Superior temporal gyrus (tissue), 1 donor: ENCODE measurements around the gene NOC4L.
A peak's percentile ranks its signal among the peaks of the same experiment; 100 is the strongest.
"Not testable (repeated sequence)": the region's sequence is repeated elsewhere in the genome, so short reads cannot be mapped to it uniquely, and the experiment has no call there.

Source experiments
- DNase-seq: peaks from one replicate; pipeline ENCODE4 v3.0.0-alpha.2; 2016; ENCODE audit errors: extremely low spot score

NOC4L gene

GRCh38 chr12:132181570-132182200 lies 37.4 kb downstream of the NOC4L start:
- no peak for DNase-seq

- DNase-seq: no peak
Measured at GRCh38 chr12:132182206-132182710, 38.0 kb downstream of the NOC4L start.

- peak; percentile 25 for DNase-seq
Measured at GRCh38 chr12:132182711-132183365, 38.6 kb downstream of the NOC4L start.

GRCh38 chr12:132185705-132186104 lies 41.4 kb downstream of the NOC4L start:
- no peak for DNase-seq

GRCh38 chr12:132186208-132186856 lies 42.1 kb downstream of the NOC4L start:
- DNase-seq: no peak

- DNase-seq: no peak
Measured at GRCh38 chr12:132186857-132187620, 42.8 kb downstream of the NOC4L start.

- no peak for DNase-seq
Measured at GRCh38 chr12:132187646-132188450, 43.6 kb downstream of the NOC4L start.

- no peak for DNase-seq
Measured at GRCh38 chr12:132188451-132188901, 44.2 kb downstream of the NOC4L start.

GRCh38 chr12:132188916-132189325 lies 44.7 kb downstream of the NOC4L start:
- no peak for DNase-seq

GRCh38 chr12:132189378-132190011 lies 45.2 kb downstream of the NOC4L start:
- peak; percentile 42 for DNase-seq

- DNase-seq: no peak
Measured at GRCh38 chr12:132190012-132190755, 45.9 kb downstream of the NOC4L start.

- no peak for DNase-seq
Measured at GRCh38 chr12:132190834-132191500, 46.7 kb downstream of the NOC4L start.

- DNase-seq: no peak
Measured at GRCh38 chr12:132191715-132192553, 47.7 kb downstream of the NOC4L start.

- no peak for DNase-seq
Measured at GRCh38 chr12:132194056-132194455, 49.8 kb downstream of the NOC4L start.

- no peak for DNase-seq
Measured at GRCh38 chr12:132194556-132194955, 50.3 kb downstream of the NOC4L start.

- not testable (repeated sequence) for DNase-seq
Measured at GRCh38 chr12:132195242-132195641, 51.0 kb downstream of the NOC4L start.

GRCh38 chr12:132196038-132196872 lies 52.0 kb downstream of the NOC4L start:
- DNase-seq: no peak
